Pancreas (tissue), 10 donors: ENCODE data around the gene ZCCHC10. TPM values are rescaled to one million over a fixed set of nuclear protein-coding genes. Genes with fewer than 3 reads are reported as not detected.
A peak's percentile ranks its signal among the peaks of the same experiment; 100 is the strongest.
"Not testable (repeated sequence)": the region's sequence is repeated elsewhere in the genome, so short reads cannot be mapped to it uniquely, and the experiment has no call there.

Experiments used
- ATAC-seq, 4 donors: fragments of 200-7000 bp; cut with Tn5 transposase; one replicate each; pipeline versions ENCODE4 v1.8.0 to v1.9.1; 2020; ENCODE audit warnings: mild to moderate bottlenecking in 4 of 4, moderate library complexity in 4 of 4
- DNase-seq, 6 donors: peaks; one replicate each; pipeline ENCODE4 v3.0.0-alpha.2; 2020
- FAIRE-seq: peaks from 2 replicates; lab custom pipeline; 2012; peaks lifted over from hg19 to GRCh38; lab: Jason Lieb, UNC
- H3K27ac ChIP-seq, 4 donors: fragments of 200-600 bp; sonication (generic); 1 replicate in 3 of 4; 2 replicates in 1 of 4; pipeline versions ENCODE4 v1.5.0 to v1.8.0; 2020
- H3K27me3 ChIP-seq, 4 donors: fragments of 200-600 bp; one replicate each; pipeline ENCODE4 v1.8.0; 2021
- H3K36me3 ChIP-seq, 3 donors: fragments of 200-600 bp; sonication (generic) in 1 of 3; one replicate each; pipeline versions ENCODE4 v1.5.0 to v1.8.0; 2020 to 2021
- H3K4me1 ChIP-seq, 3 donors: fragments of 200-600 bp; one replicate each; pipeline ENCODE4 v1.8.0; 2021
- H3K4me3 ChIP-seq, 4 donors: fragments of 200-600 bp; sonication (generic) in 2 of 4; one replicate each; pipeline versions ENCODE4 v1.5.0 to v1.8.0; 2020 to 2021
- H3K9me3 ChIP-seq, 4 donors: fragments of 200-600 bp; one replicate each; pipeline ENCODE4 v1.8.0; 2021
- WGBS, 2 donors: extraction: QIAGEN DNeasy Blood & Tissue Kit; methylation state at CpG; one replicate each; pipeline ENCODE4 v1.1.7; 2013; 5-methylcytosine and 5-hydroxymethylcytosine counted together
- intact Hi-C, 3 donors: fragments of 100-400 bp; cut with DNase I; formaldehyde crosslinking; loops; one replicate each; pipeline versions ENCODE4 v1.11.1 to v1.14.2; 2022
- polyA plus RNA-seq, 2 donors: library from polyadenylated mRNA; stranded (reverse); fragments of 200-250 nt; gene quantifications; one replicate each; pipeline ENCODE4 v1.2.3, GENCODE V29; 2013
- total RNA-seq, 6 donors: library from RNA; stranded (reverse); fragmentation: NEBNext Ultra II Directional in 4 of 6; extraction: Animal tissue kit (Norgen Biotek cat#: 25700) in 4 of 6; gene quantifications; one replicate each; pipeline versions ENCODE4 v1.2.1 to v1.2.4, GENCODE V29; 2021 to 2023
- TF ChIP-seq, protein P1 (sequence below), 4 donors: fragments of 200-600 bp; sonication (generic) in 3 of 4; IDR thresholded peaks; one replicate each; pipeline versions ENCODE4 v1.5.0 to v1.8.0; 2021; ENCODE audit warnings: antibody characterized with exemption in 4 of 4
- donor health status: healthy with polysubstance abuse.
- donor health status: DM: no; HTN: no; CAD: no; lungs with moderate emphysema.
- donor health status: DM: no; HTN: no; CAD: no.
- donor health status: control.
- donor health status: control.
- donor health status: Bipolar disorder and iron deficiency.
- donor health status: DM: yes; HTN: yes; CAD: no.
- donor health status: DM: no; HTN: no; CAD: no.
- donor health status: DM: no; HTN: no; CAD: no.
- donor health status: DM: yes; HTN: yes; CAD: no.

ZCCHC10 gene
- total and polyA plus RNA-seq, 8 donors = 4.8 to 13.3 (median 9.1) TPM

- FAIRE-seq = no peak
These were observed 15.6 kb upstream of the ZCCHC10 start for GRCh38 chr5:133041910-133042309.

GRCh38 chr5:133041157-133041784 is 14.9 kb upstream of the ZCCHC10 start:
- no peak for ATAC-seq
- Histone ChIP-seq H3K9me3 (no peaks in the 10 kb centered on the region), H3K27ac (peak overlapping the region in 1 of 4 donors; percentile 23), H3K36me3 (no peaks in the 10 kb centered on the region), H3K4me1 (no peaks in the 10 kb centered on the region), H3K27me3 (no peaks in the 10 kb centered on the region), H3K4me3 (no peak overlapping the region)
- WGBS, 2 donors = 91 to 92% methylated on average over 3 of the region's 3 CpGs
- DNase-seq = no peak
- FAIRE-seq = no peak
- intact Hi-C loops = no loop called here
- TF ChIP-seq, protein P1, sequence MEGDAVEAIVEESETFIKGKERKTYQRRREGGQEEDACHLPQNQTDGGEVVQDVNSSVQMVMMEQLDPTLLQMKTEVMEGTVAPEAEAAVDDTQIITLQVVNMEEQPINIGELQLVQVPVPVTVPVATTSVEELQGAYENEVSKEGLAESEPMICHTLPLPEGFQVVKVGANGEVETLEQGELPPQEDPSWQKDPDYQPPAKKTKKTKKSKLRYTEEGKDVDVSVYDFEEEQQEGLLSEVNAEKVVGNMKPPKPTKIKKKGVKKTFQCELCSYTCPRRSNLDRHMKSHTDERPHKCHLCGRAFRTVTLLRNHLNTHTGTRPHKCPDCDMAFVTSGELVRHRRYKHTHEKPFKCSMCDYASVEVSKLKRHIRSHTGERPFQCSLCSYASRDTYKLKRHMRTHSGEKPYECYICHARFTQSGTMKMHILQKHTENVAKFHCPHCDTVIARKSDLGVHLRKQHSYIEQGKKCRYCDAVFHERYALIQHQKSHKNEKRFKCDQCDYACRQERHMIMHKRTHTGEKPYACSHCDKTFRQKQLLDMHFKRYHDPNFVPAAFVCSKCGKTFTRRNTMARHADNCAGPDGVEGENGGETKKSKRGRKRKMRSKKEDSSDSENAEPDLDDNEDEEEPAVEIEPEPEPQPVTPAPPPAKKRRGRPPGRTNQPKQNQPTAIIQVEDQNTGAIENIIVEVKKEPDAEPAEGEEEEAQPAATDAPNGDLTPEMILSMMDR (IDR thresholded peaks at IDR 0.05) = no peak

More at GRCh38 chr5:133041910-133042309, 15.6 kb upstream of the ZCCHC10 start:
- ATAC-seq (no peak), DNase-seq (no peak)
- TF ChIP-seq, protein P1 (IDR thresholded peaks at IDR 0.05) = no peak
- Histone ChIP-seq H3K4me1 (no peaks in the 10 kb centered on the region), H3K27me3 (no peaks in the 10 kb centered on the region), H3K4me3 (no peak overlapping the region), H3K27ac (no peak overlapping the region), H3K36me3 (no peaks in the 10 kb centered on the region), H3K9me3 (no peaks in the 10 kb centered on the region)
- intact Hi-C loops = no loop called here
- 83 to 93% methylated on average over 1 of the region's 1 CpG for WGBS, 2 donors

GRCh38 chr5:133036677-133037076 is 10.3 kb upstream of the ZCCHC10 start:
- ATAC-seq, H3K9me3 ChIP-seq, H3K4me1 ChIP-seq, FAIRE-seq, DNase-seq, intact Hi-C loops, H3K27ac ChIP-seq, H3K36me3 ChIP-seq, H3K4me3 ChIP-seq, H3K27me3 ChIP-seq: not testable (repeated sequence)
- WGBS, 2 donors = 79 to 88% methylated on average over 6 of the region's 6 CpGs

DNA sequence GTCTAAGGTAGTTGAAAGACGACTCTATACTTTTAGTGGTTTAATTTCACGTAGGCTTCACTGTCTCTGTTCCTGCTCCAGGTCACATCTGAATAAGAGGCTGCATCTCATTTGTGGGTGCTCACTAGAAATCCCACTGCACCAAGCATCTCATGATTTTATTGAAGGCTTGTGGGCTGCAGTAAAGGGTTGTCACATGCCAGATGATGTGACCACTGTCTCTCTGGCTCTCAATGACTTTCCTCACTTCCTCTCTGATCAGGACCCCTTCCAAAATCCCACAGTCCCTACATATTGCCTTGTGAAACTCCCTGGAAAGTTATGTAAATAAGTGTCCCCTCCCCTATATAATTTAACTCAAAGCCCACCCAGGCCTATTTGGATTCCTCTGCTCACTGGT is 8.9 kb upstream of the ZCCHC10 start:
- Histone ChIP-seq H3K4me1 (peaks cover 3 to 6% (median 6%) of the 10 kb centered on the region in 3 donors), H3K36me3 (no peaks in the 10 kb centered on the region), H3K9me3 (no peaks in the 10 kb centered on the region), H3K27me3 (no peaks in the 10 kb centered on the region), H3K4me3 (no peak overlapping the region), H3K27ac (no peak overlapping the region)
- no peak for FAIRE-seq
- intact Hi-C loops = no loop called here
- TF ChIP-seq, protein P1 (IDR thresholded peaks at IDR 0.05) = no peak
- ATAC-seq = no peak
- DNase-seq = no peak
- 43 to 79% methylated on average over 2 of the region's 2 CpGs for WGBS, 2 donors

GRCh38 chr5:133034064-133034463 is 7.7 kb upstream of the ZCCHC10 start:
- DNase-seq (peak in 1 of 6 donors; percentile 12), ATAC-seq (no peak), FAIRE-seq (no peak)
- Histone ChIP-seq H3K36me3 (no peaks in the 10 kb centered on the region), H3K27me3 (no peaks in the 10 kb centered on the region), H3K27ac (no peak overlapping the region), H3K4me1 (peaks cover 5 to 11% (median 7%) of the 10 kb centered on the region in 3 donors), H3K4me3 (no peak overlapping the region), H3K9me3 (no peaks in the 10 kb centered on the region)
- intact Hi-C loops = no loop called here
- 91 to 93% methylated on average over 11 of the region's 11 CpGs for WGBS, 2 donors
- TF ChIP-seq, protein P1 (IDR thresholded peaks at IDR 0.05) = no peak
